Fibroblast of lung (primary cell): ENCODE data around the gene CARD8. TPM values are rescaled to one million over a fixed set of nuclear protein-coding genes. Genes with fewer than 3 reads are reported as not detected.
"Not testable (repeated sequence)": the region's sequence is repeated elsewhere in the genome, so short reads cannot be mapped to it uniquely, and the experiment has no call there.

Source experiments
- DNase-seq, 2 donors: peaks; one replicate each; pipeline versions ENCODE4 v3.0.0 to v3.0.0-alpha.2; 2010; ENCODE audit warnings: low read depth in 2 of 2
- H2AFZ ChIP-seq: 2 replicates; pipeline ENCODE4 v1.5.1; 2012; ENCODE audit warnings: low read length, control low read depth, inconsistent platforms
- H3K27ac ChIP-seq: 2 replicates; pipeline ENCODE4 v1.5.1; 2011; ENCODE audit warnings: low read length, control low read depth; ENCODE audit not compliant: insufficient read depth
- H3K27me3 ChIP-seq: 2 replicates; pipeline ENCODE4 v1.5.1; 2011; ENCODE audit warnings: mild to moderate bottlenecking, low read length; ENCODE audit not compliant: control insufficient read depth, insufficient read depth
- H3K36me3 ChIP-seq: 2 replicates; pipeline ENCODE4 v1.5.1; 2011; ENCODE audit warnings: low read length; ENCODE audit not compliant: control insufficient read depth, insufficient read depth
- H3K4me1 ChIP-seq: 2 replicates; pipeline ENCODE4 v1.5.1; 2011; ENCODE audit warnings: low read length; ENCODE audit not compliant: control insufficient read depth, insufficient read depth; ENCODE audit errors: extremely low read depth
- H3K4me2 ChIP-seq: 2 replicates; pipeline ENCODE4 v1.5.1; 2011; ENCODE audit warnings: low read length, control low read depth; ENCODE audit not compliant: insufficient read depth; ENCODE audit errors: extremely low read depth
- H3K4me3 ChIP-seq, 4 experiments: fragments of 200-600 bp in 1 of 4; sonication (generic) in 1 of 4; replicated peaks in 1 of 4; 2 replicates each; pipeline ENCODE4 v1.5.1; 2011 to 2016; ENCODE audit warnings: low read length in 4 of 4, low read depth in 3 of 4, mild to moderate bottlenecking in 3 of 4, control low read depth in 2 of 4, inconsistent platforms in 1 of 4, mixed read lengths in 1 of 4; ENCODE audit not compliant: insufficient read depth in 1 of 4; ENCODE audit errors: control extremely low read depth in 1 of 4
- H3K79me2 ChIP-seq: 2 replicates; pipeline ENCODE4 v1.5.1; 2012; ENCODE audit warnings: mild to moderate bottlenecking, low read length, inconsistent platforms; ENCODE audit not compliant: control insufficient read depth, insufficient read depth
- H3K9ac ChIP-seq: 2 replicates; pipeline ENCODE4 v1.5.1; 2011; ENCODE audit warnings: mild to moderate bottlenecking, low read length, control low read depth; ENCODE audit not compliant: insufficient read depth
- H3K9me3 ChIP-seq: 2 replicates; pipeline ENCODE4 v1.5.1; 2012; ENCODE audit warnings: low read depth, low read length; ENCODE audit not compliant: control insufficient read depth, insufficient read depth
- H4K20me1 ChIP-seq: 2 replicates; pipeline ENCODE4 v1.5.1; 2011; ENCODE audit warnings: low read length; ENCODE audit not compliant: control insufficient read depth, insufficient read depth; ENCODE audit errors: extremely low read depth
- CTCF ChIP-seq, 2 donors: IDR thresholded peaks in 1 of 2; conservative IDR thresholded peaks in 1 of 2; 1 replicate in 1 of 2; 2 replicates in 1 of 2; pipeline ENCODE4 v1.5.1; 2011 to 2012; ENCODE audit warnings: low read length in 2 of 2, control low read depth in 1 of 2, inconsistent platforms in 1 of 2, low read depth in 1 of 2, mild to moderate bottlenecking in 1 of 2
- EZH2 ChIP-seq: IDR thresholded peaks from 2 replicates; pipeline ENCODE4 v1.5.1; 2012; ENCODE audit warnings: low read length, control low read depth, mild to moderate bottlenecking; ENCODE audit errors: missing control alignments
- polyA plus RNA-seq, 2 donors: library from polyadenylated mRNA; depleted of rRNA in 1 of 2; stranded (reverse) in 1 of 2; unstranded in 1 of 2; fragments of >200 nt; gene quantifications; 2 replicates each; pipeline ENCODE4 v1.2.1, GENCODE V29; 2011 to 2012; ENCODE audit warnings: missing spikeins in 1 of 2
- total RNA-seq: library from RNA; depleted of rRNA; stranded (reverse); fragments of >200 nt; gene quantifications from 2 replicates; pipeline ENCODE4 v1.2.1, GENCODE V29; 2014

CARD8 gene
- total and polyA plus RNA-seq, 2 donors (not counting 1 experiment from before 2014, with no cell fraction given): 16.4 to 24.1 TPM

DNA sequence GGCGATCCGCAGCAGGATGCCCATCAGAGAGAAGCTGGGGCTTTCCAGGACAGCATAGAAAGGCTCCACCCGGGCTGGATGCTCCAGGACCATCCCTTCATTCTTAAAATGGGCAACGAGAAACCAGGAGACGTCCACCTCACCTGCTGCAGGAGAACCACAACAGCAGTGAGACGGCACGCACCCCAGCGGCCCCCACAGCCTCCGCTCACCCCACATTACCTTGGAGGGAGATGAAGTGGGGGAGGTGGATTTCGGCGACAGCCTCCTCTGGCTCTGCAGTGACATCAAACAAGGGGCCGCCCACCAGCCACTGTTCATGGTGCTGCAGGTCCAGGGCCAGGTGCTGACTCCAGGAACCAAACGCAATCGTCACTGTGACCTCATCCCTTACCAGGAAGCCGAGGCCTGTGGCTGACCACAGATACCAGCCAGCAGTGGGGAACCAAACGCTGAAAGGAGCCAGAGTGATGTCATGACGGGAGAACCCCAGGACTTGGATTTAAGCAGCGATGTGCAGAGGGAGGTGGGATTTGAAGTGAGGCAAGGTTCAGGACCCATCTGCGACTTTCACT, 25.1 kb downstream of the CARD8 start:
- no peaks in the 10 kb centered on the region for H3K9me3 ChIP-seq
- no peaks in the 10 kb centered on the region for H3K36me3 ChIP-seq
- H3K4me1 ChIP-seq: no peaks in the 10 kb centered on the region
- H2AFZ ChIP-seq: no peak overlapping the region
- H3K27ac ChIP-seq: no peak overlapping the region
- no peak for TF ChIP-seq EZH2
- TF ChIP-seq CTCF (conservative IDR thresholded peaks at IDR 0.05 in 1 of 2, IDR thresholded peaks at IDR 0.05 in 1 of 2; ENCODE audit: low read depth in 1 of 2, low read length in 2 of 2): no peak
- DNase-seq: no peak
- no peak overlapping the region for H3K4me3 ChIP-seq
- no peaks in the 10 kb centered on the region for H3K79me2 ChIP-seq
- H3K9ac ChIP-seq: no peak overlapping the region
- H4K20me1 ChIP-seq: no peaks in the 10 kb centered on the region
- H3K4me2 ChIP-seq: no peak overlapping the region
- no peaks in the 10 kb centered on the region for H3K27me3 ChIP-seq

DNA sequence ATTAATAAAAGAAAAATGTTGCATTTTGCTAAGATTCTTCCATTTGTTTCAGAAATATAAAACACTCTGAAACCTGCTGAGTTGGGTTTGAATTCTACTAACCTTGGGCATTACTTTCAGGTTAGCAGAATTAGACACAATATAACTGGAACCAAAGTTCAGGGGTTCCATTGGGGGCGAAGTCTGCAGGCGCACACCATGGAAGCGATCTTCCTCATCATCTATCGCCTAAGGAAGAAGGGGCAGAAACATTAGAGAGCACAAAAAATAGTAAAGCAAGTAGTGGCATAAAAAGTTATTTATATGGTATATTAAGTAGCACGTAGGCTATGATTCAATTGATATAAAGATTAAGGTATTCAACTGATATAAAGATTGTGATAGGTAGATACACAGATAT, 34.1 kb downstream of the CARD8 start:
- no peaks in the 10 kb centered on the region for H3K9me3 ChIP-seq
- H3K27me3 ChIP-seq: no peaks in the 10 kb centered on the region
- no peak overlapping the region for H3K4me2 ChIP-seq
- no peak overlapping the region for H3K9ac ChIP-seq
- H3K4me3 ChIP-seq: no peak overlapping the region
- no peaks in the 10 kb centered on the region for H3K36me3 ChIP-seq
- no peaks in the 10 kb centered on the region for H3K4me1 ChIP-seq
- no peak overlapping the region for H3K27ac ChIP-seq
- no peak for DNase-seq
- TF ChIP-seq EZH2 (no peak), CTCF (conservative IDR thresholded peaks at IDR 0.05 in 1 of 2, IDR thresholded peaks at IDR 0.05 in 1 of 2; ENCODE audit: low read depth in 1 of 2, low read length in 2 of 2) (no peak)
- no peaks in the 10 kb centered on the region for H3K79me2 ChIP-seq
- H4K20me1 ChIP-seq: no peaks in the 10 kb centered on the region
- no peak overlapping the region for H2AFZ ChIP-seq

DNA sequence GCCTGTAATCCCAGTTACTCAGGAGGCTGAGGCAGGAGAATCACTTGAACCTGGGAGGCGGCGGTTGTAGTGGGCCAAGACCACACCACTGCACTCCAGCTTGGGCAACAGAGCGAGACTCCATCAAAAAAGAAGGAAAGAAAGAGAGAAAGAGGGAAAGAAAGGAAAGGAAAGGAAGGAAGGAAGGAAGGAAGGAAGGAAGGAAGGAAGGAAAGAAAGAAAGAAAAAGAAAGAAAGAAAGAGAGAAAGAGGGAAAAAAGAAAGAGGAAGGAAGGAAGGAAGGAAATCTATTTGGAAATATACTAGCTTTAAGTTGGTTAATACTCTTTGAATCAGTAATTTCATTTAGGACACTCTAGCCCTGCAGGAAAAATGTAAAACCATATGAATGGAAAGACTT, 34.9 kb downstream of the CARD8 start:
- H2AFZ ChIP-seq, H3K4me1 ChIP-seq, H4K20me1 ChIP-seq, H3K36me3 ChIP-seq, DNase-seq, H3K9me3 ChIP-seq, H3K4me3 ChIP-seq, H3K9ac ChIP-seq, H3K79me2 ChIP-seq, H3K27me3 ChIP-seq, H3K4me2 ChIP-seq, H3K27ac ChIP-seq: not testable (repeated sequence)
